PC-3 (cell line): ENCODE measurements around the gene NOP9. TPM values are rescaled to one million over a fixed set of nuclear protein-coding genes. Genes with fewer than 3 reads are reported as not detected.
"Not testable (repeated sequence)": the region's sequence is repeated elsewhere in the genome, so short reads cannot be mapped to it uniquely, and the experiment has no call there.

ENCODE experiments used
- ATAC-seq: fragments of 200-7000 bp; cut with Tn5 transposase; 2 replicates; pipeline ENCODE4 v1.9.1; 2020; ENCODE audit warnings: mild to moderate bottlenecking, moderate library complexity
- BruUV-seq: library from RNA; stranded (reverse); fragments of 400-500 nt; replicated peaks from 2 replicates; lab custom pipeline; 2021; lab: Mats Ljungman, UMichigan
- CTCF ChIA-PET: fragments of 300-600 bp; sonication (Branson Sonifier 250); formaldehyde crosslinking; loops from one replicate; lab custom pipeline; 2022; ENCODE audit warnings: antibody characterized with exemption; lab: Charles Lee
- POLR2A ChIA-PET: fragments of 300-600 bp; sonication (Branson Sonifier 250); formaldehyde crosslinking; loops from one replicate; lab custom pipeline; 2022; ENCODE audit warnings: antibody characterized with exemption; ENCODE audit not compliant: unreplicated experiment; lab: Charles Lee
- DNase-seq: peaks from one replicate; pipeline ENCODE4 v3.0.0-alpha.2; 2015
- H2AFZ ChIP-seq: fragments of 300-600 bp; sonication (generic); 2 replicates; pipeline ENCODE4 v1.6.0; 2016; ENCODE audit warnings: antibody characterized with exemption, low read length
- H3F3A ChIP-seq: fragments of 300-600 bp; sonication (generic); one replicate; pipeline ENCODE4 v1.6.0; 2017; ENCODE audit warnings: antibody characterized with exemption, low read length, control low read depth, mild to moderate bottlenecking; ENCODE audit not compliant: unreplicated experiment
- H3K27ac ChIP-seq: fragments of 300-600 bp; sonication (generic); 2 replicates; pipeline ENCODE4 v1.5.1; 2016; ENCODE audit warnings: mild to moderate bottlenecking, low read length
- H3K27me3 ChIP-seq: fragments of 300-600 bp; sonication (generic); 2 replicates; pipeline ENCODE4 v1.6.1; 2016; ENCODE audit warnings: low read length, mixed read lengths
- H3K36me3 ChIP-seq: fragments of 300-600 bp; sonication (generic); 2 replicates; pipeline ENCODE4 v1.6.1; 2016; ENCODE audit warnings: low read depth, mixed run types, low read length, mixed read lengths
- H3K4me1 ChIP-seq: fragments of 300-600 bp; sonication (generic); 2 replicates; pipeline ENCODE4 v1.5.1; 2016; ENCODE audit warnings: low read length; ENCODE audit not compliant: insufficient read depth
- H3K4me2 ChIP-seq: fragments of 300-600 bp; sonication (generic); 2 replicates; pipeline ENCODE4 v1.6.0; 2016; ENCODE audit warnings: low read length
- H3K4me3 ChIP-seq: fragments of 300-600 bp; sonication (generic); 2 replicates; pipeline ENCODE4 v1.5.1; 2016; ENCODE audit warnings: mild to moderate bottlenecking, low read length, mixed read lengths
- H3K79me2 ChIP-seq: fragments of 300-600 bp; sonication (generic); 2 replicates; pipeline ENCODE4 v1.6.1; 2017; ENCODE audit warnings: low read length, mixed read lengths
- H3K9ac ChIP-seq: fragments of 300-600 bp; sonication (generic); 2 replicates; pipeline ENCODE4 v1.6.0; 2016; ENCODE audit warnings: mild to moderate bottlenecking, low read length
- H3K9me2 ChIP-seq: fragments of 300-600 bp; sonication (generic); replicated peaks from 2 replicates; pipeline ENCODE4 v1.6.1; 2016; ENCODE audit warnings: mixed run types, low read length, mixed read lengths
- H3K9me3 ChIP-seq: fragments of 300-600 bp; sonication (generic); 2 replicates; pipeline ENCODE4 v1.6.1; 2016; ENCODE audit warnings: low read length, mixed read lengths
- H4K20me1 ChIP-seq: fragments of 300-600 bp; sonication (generic); 2 replicates; pipeline ENCODE4 v1.6.1; 2016; ENCODE audit warnings: low read length, mixed read lengths
- EZH2 ChIP-seq: fragments of 300-600 bp; sonication (generic); IDR thresholded peaks from one replicate; pipeline ENCODE4 v1.6.1; 2017; ENCODE audit warnings: antibody characterized with exemption, mild to moderate bottlenecking, low read length; ENCODE audit not compliant: unreplicated experiment
- EZH2phosphoT487 ChIP-seq: fragments of 300-600 bp; sonication (generic); IDR thresholded peaks from 2 replicates; pipeline ENCODE4 v1.6.1; 2018; ENCODE audit warnings: mild to moderate bottlenecking, antibody characterized with exemption, low read length, borderline replicate concordance
- intact Hi-C: fragments of 100-400 bp; cut with micrococcal nuclease; formaldehyde crosslinking; loops from 2 replicates; pipeline ENCODE4 v1.9.0; 2023
- total RNA-seq: library from RNA; depleted of rRNA; stranded (reverse); fragments of >200 nt; gene quantifications from 2 replicates; pipeline ENCODE4 v1.2.3, GENCODE V29; 2014
- TF ChIP-seq, protein P1 (sequence below): fragments of 300-600 bp; sonication (generic); conservative IDR thresholded peaks from 2 replicates; pipeline ENCODE4 v1.5.1; 2017; ENCODE audit warnings: antibody characterized with exemption, low read depth, mild to moderate bottlenecking, low read length

The NOP9 gene
- total RNA-seq, 1 experiment from 2014 or later = 30.4 TPM

DNA sequence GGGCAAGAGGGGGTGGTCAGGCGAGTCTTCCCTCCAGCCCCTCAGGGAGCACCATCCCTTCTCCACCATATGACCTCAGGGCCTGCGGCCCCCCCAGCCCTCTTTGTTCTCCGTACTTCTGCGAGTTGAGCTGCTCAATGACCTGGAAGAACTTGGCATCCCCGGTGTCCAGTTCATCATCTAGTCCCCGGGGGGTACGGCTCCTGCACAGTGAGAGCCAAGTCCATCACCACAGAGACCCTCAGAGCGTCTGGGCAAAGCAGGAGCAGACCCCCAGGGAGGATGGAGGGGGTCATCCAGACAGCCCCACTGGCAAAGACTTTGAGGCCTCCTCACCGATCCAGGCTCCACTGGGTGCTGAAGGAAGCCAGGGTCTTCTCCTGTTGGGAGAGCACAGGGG, 26.3 kb downstream of the NOP9 start:
- POLR2A ChIA-PET = no interaction called here
- no peaks in the 10 kb centered on the region for H4K20me1 ChIP-seq
- H3K4me2 ChIP-seq = no peak overlapping the region
- H3K79me2 ChIP-seq = no peaks in the 10 kb centered on the region
- CTCF ChIA-PET = no interaction called here
- no peak overlapping the region for H3K9ac ChIP-seq
- H3K27ac ChIP-seq = no peak overlapping the region
- no peaks in the 10 kb centered on the region for H3K36me3 ChIP-seq
- H3K9me3 ChIP-seq = no peaks in the 10 kb centered on the region
- no peaks in the 10 kb centered on the region for H3K27me3 ChIP-seq
- H3K4me1 ChIP-seq = no peaks in the 10 kb centered on the region
- H3K9me2 ChIP-seq = no peaks in the 10 kb centered on the region
- TF ChIP-seq EZH2phosphoT487 (no peak), EZH2 (no peak)
- TF ChIP-seq, protein P1, sequence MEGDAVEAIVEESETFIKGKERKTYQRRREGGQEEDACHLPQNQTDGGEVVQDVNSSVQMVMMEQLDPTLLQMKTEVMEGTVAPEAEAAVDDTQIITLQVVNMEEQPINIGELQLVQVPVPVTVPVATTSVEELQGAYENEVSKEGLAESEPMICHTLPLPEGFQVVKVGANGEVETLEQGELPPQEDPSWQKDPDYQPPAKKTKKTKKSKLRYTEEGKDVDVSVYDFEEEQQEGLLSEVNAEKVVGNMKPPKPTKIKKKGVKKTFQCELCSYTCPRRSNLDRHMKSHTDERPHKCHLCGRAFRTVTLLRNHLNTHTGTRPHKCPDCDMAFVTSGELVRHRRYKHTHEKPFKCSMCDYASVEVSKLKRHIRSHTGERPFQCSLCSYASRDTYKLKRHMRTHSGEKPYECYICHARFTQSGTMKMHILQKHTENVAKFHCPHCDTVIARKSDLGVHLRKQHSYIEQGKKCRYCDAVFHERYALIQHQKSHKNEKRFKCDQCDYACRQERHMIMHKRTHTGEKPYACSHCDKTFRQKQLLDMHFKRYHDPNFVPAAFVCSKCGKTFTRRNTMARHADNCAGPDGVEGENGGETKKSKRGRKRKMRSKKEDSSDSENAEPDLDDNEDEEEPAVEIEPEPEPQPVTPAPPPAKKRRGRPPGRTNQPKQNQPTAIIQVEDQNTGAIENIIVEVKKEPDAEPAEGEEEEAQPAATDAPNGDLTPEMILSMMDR = no peak
- intact Hi-C loops = no loop called here
- DNase-seq (no peak), ATAC-seq (no peak)
- no peaks in the 10 kb centered on the region for H3F3A ChIP-seq
- no TSS peak for BruUV-seq
- H2AFZ ChIP-seq = no peak overlapping the region
- H3K4me3 ChIP-seq = no peak overlapping the region

DNA sequence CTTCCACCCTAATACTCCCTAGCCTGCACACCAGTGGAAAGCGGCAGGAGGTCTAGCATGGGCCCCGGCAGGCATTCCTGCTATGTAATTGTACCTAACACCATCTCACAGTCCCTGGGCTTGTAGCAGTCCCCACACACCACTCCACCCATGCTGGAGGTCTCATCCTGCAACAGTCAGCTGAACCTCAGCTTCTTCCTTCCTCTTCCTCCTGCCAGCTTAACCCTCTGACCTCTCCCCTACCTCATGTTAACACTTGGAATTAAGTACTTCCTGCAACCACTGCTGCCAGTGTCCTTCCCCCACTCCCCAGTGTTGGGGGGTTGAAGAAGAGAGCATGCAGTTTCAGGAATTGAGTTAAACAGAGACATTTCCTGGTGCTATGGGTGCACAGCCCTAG, 27.7 kb downstream of the NOP9 start:
- no peaks in the 10 kb centered on the region for H3K9me3 ChIP-seq
- BruUV-seq = no TSS peak
- TF ChIP-seq, protein P1 = no peak
- no peak for TF ChIP-seq EZH2
- TF ChIP-seq EZH2phosphoT487 = no peak
- H3K79me2 ChIP-seq = no peaks in the 10 kb centered on the region
- intact Hi-C loops = no loop called here
- H3K4me2 ChIP-seq = no peak overlapping the region
- CTCF ChIA-PET = interaction anchor here (0.6 to 1.2 kb wide), 2 partner anchors 75 to 103 kb away, joined by 3 read pairs; partner anchors contain the start of gene KHNYN
- H3K36me3 ChIP-seq = no peaks in the 10 kb centered on the region
- ATAC-seq (no peak), DNase-seq (no peak)
- no peak overlapping the region for H3K4me3 ChIP-seq
- H2AFZ ChIP-seq = no peak overlapping the region
- H3K27me3 ChIP-seq = no peaks in the 10 kb centered on the region
- no peaks in the 10 kb centered on the region for H4K20me1 ChIP-seq
- POLR2A ChIA-PET = no interaction called here
- H3K27ac ChIP-seq = no peak overlapping the region
- H3F3A ChIP-seq = no peaks in the 10 kb centered on the region
- no peaks in the 10 kb centered on the region for H3K4me1 ChIP-seq
- H3K9ac ChIP-seq = no peak overlapping the region
- H3K9me2 ChIP-seq = no peaks in the 10 kb centered on the region

DNA sequence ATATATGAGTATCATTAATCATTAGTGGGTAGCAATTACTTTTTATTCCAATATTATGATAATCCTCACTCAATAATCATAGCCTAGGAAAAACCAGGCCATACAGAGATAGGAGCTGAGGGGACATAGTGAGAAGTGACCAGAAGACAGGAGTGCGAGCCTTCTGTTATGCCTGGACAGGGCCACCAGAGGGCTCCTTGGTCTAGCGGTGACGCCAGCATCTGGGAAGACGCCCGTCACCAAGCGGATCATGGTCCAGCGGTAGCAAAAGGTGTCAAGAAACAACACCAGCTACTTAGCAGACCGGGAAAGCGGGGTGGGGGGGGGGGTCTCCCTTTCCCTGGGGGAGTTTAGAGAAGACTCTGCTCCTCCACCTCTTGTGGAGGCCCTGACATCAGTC, 28.3 kb downstream of the NOP9 start:
- H3K79me2 ChIP-seq, H3K27ac ChIP-seq, H3K4me2 ChIP-seq, H3K9me3 ChIP-seq, POLR2A ChIA-PET, BruUV-seq, H2AFZ ChIP-seq, ATAC-seq, DNase-seq, H3K36me3 ChIP-seq, H3K9me2 ChIP-seq, H3K27me3 ChIP-seq, H3K9ac ChIP-seq, H3K4me1 ChIP-seq, H3K4me3 ChIP-seq, H4K20me1 ChIP-seq, H3F3A ChIP-seq: not testable (repeated sequence)
- intact Hi-C loops = loop anchor here (1.0 kb wide), 1 partner anchor 108 kb away; no protein-coding TSS in a partner anchor
- CTCF ChIA-PET = interaction anchor here (0.6 to 1.2 kb wide), 2 partner anchors 75 to 102 kb away, joined by 3 read pairs; partner anchors contain the start of gene KHNYN
- TF ChIP-seq, protein P1 = peak; percentile 45
